CD4-positive, CD25-positive, alpha-beta regulatory T cell (primary cell): Measurements from ENCODE around the gene CHRM4. TPM values are rescaled to one million over a fixed set of nuclear protein-coding genes. Genes with fewer than 3 reads are reported as not detected.

Experiments used
- ATAC-seq, 2 donors: fragments of 150-1000 bp; cut with Tn5 transposase; one replicate each; pipeline ENCODE4 v1.10.0; 2021; ENCODE audit warnings: low read depth in 2 of 2, moderate number of reproducible peaks in 2 of 2, moderate library complexity in 1 of 2
- DNase-seq, 3 donors: peaks; one replicate each; pipeline versions ENCODE4 v3.0.0 to v3.0.0-alpha.2; 2012 to 2022; ENCODE audit warnings: mixed read lengths in 1 of 3
- H3K27ac ChIP-seq: one replicate; pipeline ENCODE4 v1.7.0; 2013; ENCODE audit warnings: mild to moderate bottlenecking, low read length; ENCODE audit not compliant: insufficient read depth, poor library complexity, severe bottlenecking
- H3K27me3 ChIP-seq: one replicate; pipeline ENCODE4 v1.7.0; 2013; ENCODE audit warnings: low read length; ENCODE audit not compliant: control insufficient read depth, insufficient read depth
- H3K36me3 ChIP-seq: one replicate; pipeline ENCODE4 v1.7.0; 2013; ENCODE audit warnings: mild to moderate bottlenecking, low read length, moderate library complexity; ENCODE audit not compliant: control insufficient read depth, insufficient read depth
- H3K4me1 ChIP-seq: 2 replicates; pipeline ENCODE4 v1.7.0; 2013; ENCODE audit warnings: mild to moderate bottlenecking, low read length; ENCODE audit not compliant: insufficient read depth, control insufficient read depth, poor library complexity, severe bottlenecking
- H3K4me3 ChIP-seq: one replicate; pipeline ENCODE4 v1.7.0; 2013; ENCODE audit warnings: low read depth, mild to moderate bottlenecking, low read length, moderate library complexity
- H3K9me3 ChIP-seq, 2 experiments: 1 replicate in 1 of 2; 2 replicates in 1 of 2; pipeline ENCODE4 v1.7.0; 2013; ENCODE audit warnings: low read length in 2 of 2, mild to moderate bottlenecking in 1 of 2, moderate library complexity in 1 of 2; ENCODE audit not compliant: control insufficient read depth in 2 of 2
- H3K27ac Mint-ChIP-seq, 3 donors: one replicate each; pipeline ENCODE4 v1.8.0; 2020 to 2022; ENCODE audit warnings: mild to moderate bottlenecking in 3 of 3, mixed read lengths in 3 of 3, moderate library complexity in 2 of 3
- H3K27me3 Mint-ChIP-seq: one replicate; pipeline ENCODE4 v1.8.0; 2022; ENCODE audit warnings: mild to moderate bottlenecking, mixed read lengths
- H3K36me3 Mint-ChIP-seq: one replicate; pipeline ENCODE4 v1.8.0; 2020; ENCODE audit warnings: mixed read lengths
- H3K4me1 Mint-ChIP-seq, 4 donors: one replicate each; pipeline ENCODE4 v1.8.0; 2020 to 2022; ENCODE audit warnings: mixed read lengths in 4 of 4, mild to moderate bottlenecking in 1 of 4
- H3K4me3 Mint-ChIP-seq, 4 donors: one replicate each; pipeline ENCODE4 v1.8.0; 2020 to 2022; ENCODE audit warnings: mild to moderate bottlenecking in 4 of 4, mixed read lengths in 4 of 4, moderate library complexity in 3 of 4
- H3K9me3 Mint-ChIP-seq, 7 donors: one replicate each; pipeline ENCODE4 v1.8.0; 2020 to 2022; ENCODE audit warnings: mixed read lengths in 7 of 7, mild to moderate bottlenecking in 3 of 7, moderate library complexity in 2 of 7
- polyA plus RNA-seq, 4 donors: library from polyadenylated mRNA; unstranded; fragments of 300-500 nt; fragmentation: Illumina TruSeq; gene quantifications; one replicate each; pipeline ENCODE4 v1.2.3, GENCODE V29; 2021
- total RNA-seq: library from RNA; stranded (reverse); gene quantifications from one replicate; pipeline ENCODE4 v1.2.3, GENCODE V29; 2022

Gene CHRM4
- total and polyA plus RNA-seq, 5 donors from 2014 or later: 0.15 to 2.8 (median 0.98) TPM; not detected in 1

GRCh38 chr11:46414879-46415278 is 23.3 kb upstream of the CHRM4 start:
- Histone ChIP-seq H3K36me3 (peaks cover 55% of the 10 kb centered on the region), H3K9me3 (no peaks in the 10 kb centered on the region), H3K27ac (no peak overlapping the region), H3K4me1 (no peaks in the 10 kb centered on the region), H3K27me3 (no peaks in the 10 kb centered on the region), H3K4me3 (no peak overlapping the region)
- no peaks in the 10 kb centered on the region for H3K9me3 Mint-ChIP-seq
- H3K27me3 Mint-ChIP-seq: no peaks in the 10 kb centered on the region
- DNase-seq: no peak
- no peak overlapping the region for H3K27ac Mint-ChIP-seq
- H3K4me1 Mint-ChIP-seq: no peaks in the 10 kb centered on the region
- no peak for ATAC-seq
- no peak overlapping the region for H3K4me3 Mint-ChIP-seq
- peaks cover 37% of the 10 kb centered on the region for H3K36me3 Mint-ChIP-seq

GRCh38 chr11:46414466-46414796 is 22.9 kb upstream of the CHRM4 start:
- no peaks in the 10 kb centered on the region for H3K27me3 ChIP-seq
- H3K4me1 ChIP-seq: no peaks in the 10 kb centered on the region
- Mint-ChIP-seq H3K27me3 (no peaks in the 10 kb centered on the region), H3K4me1 (no peaks in the 10 kb centered on the region), H3K27ac (no peak overlapping the region), H3K4me3 (no peak overlapping the region), H3K9me3 (no peaks in the 10 kb centered on the region), H3K36me3 (peaks cover 39% of the 10 kb centered on the region)
- no peak overlapping the region for H3K4me3 ChIP-seq
- no peak for ATAC-seq
- peaks cover 59% of the 10 kb centered on the region for H3K36me3 ChIP-seq
- no peak overlapping the region for H3K27ac ChIP-seq
- H3K9me3 ChIP-seq: no peaks in the 10 kb centered on the region
- no peak for DNase-seq

- Mint-ChIP-seq H3K4me3 (no peak overlapping the region), H3K36me3 (peaks cover 35% of the 10 kb centered on the region), H3K27ac (peak overlapping the region in 1 of 3 donors; percentile 66), H3K27me3 (no peaks in the 10 kb centered on the region), H3K9me3 (no peaks in the 10 kb centered on the region), H3K4me1 (no peaks in the 10 kb centered on the region)
- DNase-seq (no peak), ATAC-seq (no peak)
- Histone ChIP-seq H3K27me3 (no peaks in the 10 kb centered on the region), H3K4me3 (no peak overlapping the region), H3K36me3 (peaks cover 63% of the 10 kb centered on the region), H3K4me1 (no peaks in the 10 kb centered on the region), H3K27ac (no peak overlapping the region), H3K9me3 (no peaks in the 10 kb centered on the region)
Observed at GRCh38 chr11:46413760-46414465, 22.3 kb upstream of the CHRM4 start.

- no peak for DNase-seq
- H3K36me3 ChIP-seq: peaks cover 61% of the 10 kb centered on the region
- no peaks in the 10 kb centered on the region for H3K4me1 ChIP-seq
- ATAC-seq: no peak
- H3K4me3 ChIP-seq: no peak overlapping the region
- H3K36me3 Mint-ChIP-seq: peaks cover 31% of the 10 kb centered on the region
- peak overlapping the region in 1 of 3 donors; percentile 83 for H3K27ac Mint-ChIP-seq
- H3K4me3 Mint-ChIP-seq: no peak overlapping the region
- no peak overlapping the region for H3K27ac ChIP-seq
- no peaks in the 10 kb centered on the region for H3K9me3 ChIP-seq
- H3K27me3 Mint-ChIP-seq: no peaks in the 10 kb centered on the region
- no peaks in the 10 kb centered on the region for H3K9me3 Mint-ChIP-seq
- H3K4me1 Mint-ChIP-seq: no peaks in the 10 kb centered on the region
- H3K27me3 ChIP-seq: no peaks in the 10 kb centered on the region
Observed at GRCh38 chr11:46410021-46410420, 18.4 kb upstream of the CHRM4 start.

GRCh38 chr11:46408407-46408986 is 16.9 kb upstream of the CHRM4 start:
- ATAC-seq (no peak), DNase-seq (no peak)
- H3K4me1 ChIP-seq: no peaks in the 10 kb centered on the region
- H3K4me3 Mint-ChIP-seq: no peak overlapping the region
- peaks cover 33% of the 10 kb centered on the region for H3K36me3 Mint-ChIP-seq
- no peaks in the 10 kb centered on the region for H3K9me3 ChIP-seq
- H3K4me1 Mint-ChIP-seq: no peaks in the 10 kb centered on the region
- H3K27me3 ChIP-seq: no peaks in the 10 kb centered on the region
- H3K4me3 ChIP-seq: no peak overlapping the region
- no peaks in the 10 kb centered on the region for H3K27me3 Mint-ChIP-seq
- no peaks in the 10 kb centered on the region for H3K9me3 Mint-ChIP-seq
- peaks cover 62% of the 10 kb centered on the region for H3K36me3 ChIP-seq
- H3K27ac Mint-ChIP-seq: no peak overlapping the region
- no peak overlapping the region for H3K27ac ChIP-seq

GRCh38 chr11:46407635-46408034 is 16.1 kb upstream of the CHRM4 start:
- Histone ChIP-seq H3K27ac (no peak overlapping the region), H3K36me3 (peaks cover 61% of the 10 kb centered on the region), H3K4me3 (no peak overlapping the region), H3K27me3 (no peaks in the 10 kb centered on the region), H3K9me3 (no peaks in the 10 kb centered on the region), H3K4me1 (no peaks in the 10 kb centered on the region)
- Mint-ChIP-seq H3K9me3 (no peaks in the 10 kb centered on the region), H3K27me3 (no peaks in the 10 kb centered on the region), H3K4me3 (no peak overlapping the region), H3K36me3 (peaks cover 41% of the 10 kb centered on the region), H3K4me1 (no peaks in the 10 kb centered on the region), H3K27ac (peak overlapping the region in 1 of 3 donors; percentile 71)
- ATAC-seq (no peak), DNase-seq (no peak)

GRCh38 chr11:46404476-46405017 is 13.0 kb upstream of the CHRM4 start:
- no peak for DNase-seq
- Histone ChIP-seq H3K27me3 (no peaks in the 10 kb centered on the region), H3K36me3 (peaks cover 64% of the 10 kb centered on the region), H3K4me3 (no peak overlapping the region), H3K4me1 (no peaks in the 10 kb centered on the region), H3K9me3 (no peaks in the 10 kb centered on the region), H3K27ac (no peak overlapping the region)
- H3K27ac Mint-ChIP-seq: peak overlapping the region in 1 of 3 donors; percentile 26
- no peaks in the 10 kb centered on the region for H3K4me1 Mint-ChIP-seq
- no peak overlapping the region for H3K4me3 Mint-ChIP-seq
- H3K36me3 Mint-ChIP-seq: peaks cover 50% of the 10 kb centered on the region
- H3K27me3 Mint-ChIP-seq: no peaks in the 10 kb centered on the region
- no peak for ATAC-seq
- H3K9me3 Mint-ChIP-seq: no peaks in the 10 kb centered on the region
